Measurements from ENCODE around the gene NUDT12. TPM values are rescaled to one million over a fixed set of nuclear protein-coding genes. Genes with fewer than 3 reads are reported as not detected.

The NUDT12 gene
- total RNA-seq, 1 experiment from 2014 or later = 9.2 TPM

GRCh38 chr5:103505581-103506305 lies 56.8 kb downstream of the NUDT12 start:
- Histone ChIP-seq H3K36me3 (ENCODE audit: low read depth, low read length) (no peaks in the 10 kb centered on the region; the same call in 1 of the 2 replicates), H3K9me2 (replicated peaks; ENCODE audit: low read length) (no peaks in the 10 kb centered on the region), H3K4me1 (ENCODE audit: insufficient read depth, low read length) (peaks cover 37% of the 10 kb centered on the region), H2AFZ (ENCODE audit: low read length) (no peak overlapping the region), H3K9ac (ENCODE audit: low read length) (peak overlapping the region; percentile 9; the same call in 1 of the 2 replicates), H3K27ac (ENCODE audit: low read length) (peak overlapping the region; percentile 74), H3K4me3 (ENCODE audit: low read length) (no peak overlapping the region), H3K27me3 (ENCODE audit: low read length) (no peaks in the 10 kb centered on the region), H3K9me3 (ENCODE audit: low read length) (no peaks in the 10 kb centered on the region), H3F3A (ENCODE audit: low read length, unreplicated experiment) (peaks cover 3% of the 10 kb centered on the region), H4K20me1 (ENCODE audit: low read length) (no peaks in the 10 kb centered on the region), H3K79me2 (ENCODE audit: low read length) (no peaks in the 10 kb centered on the region), H3K4me2 (ENCODE audit: low read length) (peak overlapping the region; percentile 14; the same call in 1 of the 2 replicates)
- no TSS peak for BruUV-seq (replicated peaks)
- CTCF ChIA-PET = no interaction called here
- TF ChIP-seq EZH2phosphoT487 (IDR thresholded peaks at IDR 0.05; ENCODE audit: borderline replicate concordance, low read length) (no peak), EZH2 (IDR thresholded peaks at IDR 0.05; ENCODE audit: low read length, unreplicated experiment) (no peak), CTCF (conservative IDR thresholded peaks at IDR 0.05; ENCODE audit: low read depth, low read length) (no peak)
- intact Hi-C loops (cut with micrococcal nuclease) = no loop called here
- ATAC-seq (no peak; the same call in 1 of the 2 replicates), DNase-seq (peak; percentile 84)
- POLR2A ChIA-PET (ENCODE audit: unreplicated experiment) = no interaction called here

- no peak overlapping the region for H3K27ac ChIP-seq (ENCODE audit: low read length)
- no peaks in the 10 kb centered on the region for H3K9me3 ChIP-seq (ENCODE audit: low read length)
- no peaks in the 10 kb centered on the region for H3K79me2 ChIP-seq (ENCODE audit: low read length)
- POLR2A ChIA-PET (ENCODE audit: unreplicated experiment) = no interaction called here
- ATAC-seq = peak; percentile 94
- CTCF ChIA-PET = no interaction called here
- peak; percentile 76 for DNase-seq
- no peak for TF ChIP-seq CTCF (conservative IDR thresholded peaks at IDR 0.05; ENCODE audit: low read depth, low read length)
- TF ChIP-seq EZH2 (IDR thresholded peaks at IDR 0.05; ENCODE audit: low read length, unreplicated experiment) = no peak
- no peak for TF ChIP-seq EZH2phosphoT487 (IDR thresholded peaks at IDR 0.05; ENCODE audit: borderline replicate concordance, low read length)
- no peaks in the 10 kb centered on the region for H3F3A ChIP-seq (ENCODE audit: low read length, unreplicated experiment)
- H4K20me1 ChIP-seq (ENCODE audit: low read length) = no peaks in the 10 kb centered on the region
- H3K9me2 ChIP-seq (replicated peaks; ENCODE audit: low read length) = no peaks in the 10 kb centered on the region
- no peaks in the 10 kb centered on the region; the same call in 1 of the 2 replicates for H3K36me3 ChIP-seq (ENCODE audit: low read depth, low read length)
- no peak overlapping the region for H2AFZ ChIP-seq (ENCODE audit: low read length)
- no peak overlapping the region for H3K9ac ChIP-seq (ENCODE audit: low read length)
- no peaks in the 10 kb centered on the region for H3K27me3 ChIP-seq (ENCODE audit: low read length)
- H3K4me3 ChIP-seq (ENCODE audit: low read length) = no peak overlapping the region
- peaks cover 26% of the 10 kb centered on the region for H3K4me1 ChIP-seq (ENCODE audit: insufficient read depth, low read length)
- peak overlapping the region; percentile 24; the same call in 1 of the 2 replicates for H3K4me2 ChIP-seq (ENCODE audit: low read length)
- no TSS peak for BruUV-seq (replicated peaks)
- intact Hi-C loops (cut with micrococcal nuclease) = no loop called here
Observed at GRCh38 chr5:103503066-103503465, 59.5 kb downstream of the NUDT12 start.

- H3K79me2 ChIP-seq (ENCODE audit: low read length) = no peaks in the 10 kb centered on the region
- no peaks in the 10 kb centered on the region for H3K9me2 ChIP-seq (replicated peaks; ENCODE audit: low read length)
- intact Hi-C loops (cut with micrococcal nuclease) = no loop called here
- no peak for TF ChIP-seq EZH2 (IDR thresholded peaks at IDR 0.05; ENCODE audit: low read length, unreplicated experiment)
- no peak for TF ChIP-seq CTCF (conservative IDR thresholded peaks at IDR 0.05; ENCODE audit: low read depth, low read length)
- TF ChIP-seq EZH2phosphoT487 (IDR thresholded peaks at IDR 0.05; ENCODE audit: borderline replicate concordance, low read length) = no peak
- H3K27ac ChIP-seq (ENCODE audit: low read length) = no peak overlapping the region
- BruUV-seq (replicated peaks) = no TSS peak
- H3K9me3 ChIP-seq (ENCODE audit: low read length) = no peaks in the 10 kb centered on the region
- no peaks in the 10 kb centered on the region for H3K27me3 ChIP-seq (ENCODE audit: low read length)
- no peak overlapping the region for H2AFZ ChIP-seq (ENCODE audit: low read length)
- H3K9ac ChIP-seq (ENCODE audit: low read length) = no peak overlapping the region
- H3K4me1 ChIP-seq (ENCODE audit: insufficient read depth, low read length) = peaks cover 26% of the 10 kb centered on the region
- peak overlapping the region; percentile 24; the same call in 1 of the 2 replicates for H3K4me2 ChIP-seq (ENCODE audit: low read length)
- DNase-seq (no peak), ATAC-seq (peak; percentile 10; the same call in 1 of the 2 replicates)
- POLR2A ChIA-PET (ENCODE audit: unreplicated experiment) = no interaction called here
- no peaks in the 10 kb centered on the region; the same call in 1 of the 2 replicates for H3K36me3 ChIP-seq (ENCODE audit: low read depth, low read length)
- no peak overlapping the region for H3K4me3 ChIP-seq (ENCODE audit: low read length)
- no peaks in the 10 kb centered on the region for H4K20me1 ChIP-seq (ENCODE audit: low read length)
- no peaks in the 10 kb centered on the region for H3F3A ChIP-seq (ENCODE audit: low read length, unreplicated experiment)
- CTCF ChIA-PET = no interaction called here
Observed at GRCh38 chr5:103502662-103503061, 59.9 kb downstream of the NUDT12 start.

Data from PC-3 (cell line).